ENCODE results near the gene GP1BB. TPM values are rescaled to one million over a fixed set of nuclear protein-coding genes. Genes with fewer than 3 reads are reported as not detected.

Gene GP1BB
- total and polyA plus RNA-seq, 2 of the 13 experiments (the other 11 are each of a cell fraction or from before 2014, with no cell fraction given) = not detected

GRCh38 chr22:19717691-19718455 lies 5.5 kb upstream of the GP1BB start (continued):
- TF ChIP-seq ZSCAN22 (CRISPR knock-in tag; IDR thresholded peaks at IDR 0.05) (no peak), ZBTB14 (CRISPR knock-in tag; IDR thresholded peaks at IDR 0.05) (peak; percentile 65), NFATC3 (CRISPR knock-in tag; IDR thresholded peaks at IDR 0.05) (no peak), HCFC1 (IDR thresholded peaks at IDR 0.05; ENCODE audit: low read depth, low read length) (no peak), ARID4A (CRISPR knock-in tag; IDR thresholded peaks at IDR 0.05; ENCODE audit: borderline replicate concordance) (no peak; the same call in 1 of the 2 replicates), RNF2 (conservative IDR thresholded peaks at IDR 0.05; ENCODE audit: low read depth) (no peak), IKZF5 (CRISPR knock-in tag; IDR thresholded peaks at IDR 0.05) (no peak), ZFY (CRISPR knock-in tag; IDR thresholded peaks at IDR 0.05) (no peak), HNRNPUL1 (IDR thresholded peaks at IDR 0.05; ENCODE audit: low read depth, low read length) (no peak), ZNF768 (CRISPR knock-in tag; IDR thresholded peaks at IDR 0.05) (no peak), STAG1 (CRISPR knock-in tag; IDR thresholded peaks at IDR 0.05) (peak; percentile 79), TFE3 (CRISPR knock-in tag; IDR thresholded peaks at IDR 0.05) (no peak), DMAP1 (CRISPR knock-in tag; IDR thresholded peaks at IDR 0.05) (no peak), HNRNPL (IDR thresholded peaks at IDR 0.05; ENCODE audit: low read depth, low read length) (no peak), ZNF30 (CRISPR knock-in tag; IDR thresholded peaks at IDR 0.05) (no peak), ZNF660 (CRISPR knock-in tag; IDR thresholded peaks at IDR 0.05; ENCODE audit: borderline replicate concordance, low read depth) (no peak), ATF7-NPFF (CRISPR knock-in tag; IDR thresholded peaks at IDR 0.05; ENCODE audit: low read depth) (no peak), PATZ1 (CRISPR knock-in tag; IDR thresholded peaks at IDR 0.05) (0 out of 2 replicates have a peak, but pooled peaks have one; percentile 24), ZNF839 (CRISPR knock-in tag; IDR thresholded peaks at IDR 0.05; ENCODE audit: borderline replicate concordance) (peak; percentile 49; the same call in 1 of the 2 replicates), PRMT3 (CRISPR knock-in tag; IDR thresholded peaks at IDR 0.05; ENCODE audit: borderline replicate concordance, low read depth) (no peak)

Measured in HepG2 (cell line).